NCI-H526 (cell line): Measurements from ENCODE around the gene MMAA.
"Not testable (repeated sequence)": the region's sequence is repeated elsewhere in the genome, so short reads cannot be mapped to it uniquely, and the experiment has no call there.

Source experiments
- DNase-seq, 2 experiments: peaks; one replicate each; lab custom pipeline; 2025; lab: John Stamatoyannopoulos, UW

Gene MMAA

DNA sequence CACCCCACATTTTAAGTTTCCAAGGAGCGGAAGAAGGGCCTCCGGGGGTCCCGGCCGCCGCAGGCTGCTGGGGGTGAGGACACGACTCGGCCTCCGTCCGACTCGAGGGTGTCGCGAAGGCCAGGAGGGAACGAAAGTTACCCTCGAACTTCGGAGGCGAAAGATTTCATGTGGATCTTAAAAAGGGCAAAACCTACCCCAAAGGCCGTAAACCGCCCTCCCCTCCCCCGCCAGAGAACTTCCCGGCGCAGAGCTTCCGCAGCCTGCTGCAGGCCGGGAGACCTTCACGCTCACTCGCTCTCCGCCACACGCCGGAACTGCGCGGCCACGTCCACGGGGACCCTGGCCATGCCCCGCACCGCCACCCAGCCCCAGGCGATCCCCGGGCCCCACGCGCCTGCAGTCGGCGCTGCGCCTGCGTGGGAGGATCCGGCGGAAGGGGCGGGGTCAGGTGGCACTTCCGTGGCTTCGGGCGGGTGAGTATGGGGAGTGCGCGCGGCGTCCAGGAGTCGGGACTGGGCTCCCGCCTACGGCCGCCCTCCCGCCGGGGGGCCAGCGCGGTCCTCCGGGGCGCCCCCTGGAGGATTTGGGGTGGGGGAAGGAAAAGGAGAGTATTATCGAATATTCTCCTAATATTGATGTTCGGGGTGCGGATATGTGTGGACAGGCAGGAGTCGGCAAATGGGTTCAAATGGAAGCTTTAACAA lies at the start of gene MMAA:
Gene MMAA, plus strand, starts transcription at position 454 of the 707 bp plus-strand sequence. CDS start 19,755 bp downstream, outside the sequence.
- DNase-seq: peak; percentile 85 to 98

DNA sequence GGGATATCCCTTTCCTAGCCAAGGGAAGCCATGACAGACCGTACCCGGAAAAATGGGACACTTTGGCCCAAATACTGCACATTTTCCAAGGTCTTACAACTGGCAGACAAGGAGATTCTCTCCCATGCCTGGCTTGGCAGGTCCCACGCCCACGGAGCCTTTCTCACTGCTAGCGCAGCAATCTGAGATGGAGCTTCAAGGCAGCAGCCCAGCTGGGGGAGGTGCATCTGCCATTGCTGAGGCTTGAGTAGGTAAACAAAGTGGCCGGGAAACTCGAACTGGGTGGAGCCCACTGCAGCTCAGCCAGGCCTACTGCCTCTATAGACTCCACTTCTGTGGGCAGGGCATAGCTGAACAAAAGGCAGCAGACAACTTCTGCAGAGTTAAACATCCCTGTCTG lies 44.6 kb upstream of the MMAA start:
- DNase-seq: not testable (repeated sequence)

DNA sequence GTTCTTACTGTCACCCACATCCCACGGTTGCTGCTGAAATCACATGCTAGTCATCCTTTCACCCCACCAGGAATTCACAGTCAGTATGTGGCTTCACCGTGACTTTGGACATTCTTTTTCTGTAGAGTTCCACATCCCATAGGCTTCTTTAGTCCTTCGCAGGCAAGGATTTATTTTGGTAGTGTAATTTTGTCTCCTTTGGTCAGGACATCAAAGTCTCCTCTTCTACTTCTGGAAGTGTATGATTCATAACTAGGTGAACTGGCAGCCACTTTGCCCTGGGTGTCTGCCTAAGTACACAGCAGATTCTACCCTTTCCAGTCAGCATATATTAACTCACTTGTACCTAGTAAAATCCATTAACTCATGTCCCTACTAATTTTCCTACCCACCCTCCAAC lies 38.3 kb upstream of the MMAA start:
- DNase-seq: no peak

- no peak for DNase-seq
Measured at GRCh38 chr4:145583191-145584055, 35.8 kb upstream of the MMAA start.

DNA sequence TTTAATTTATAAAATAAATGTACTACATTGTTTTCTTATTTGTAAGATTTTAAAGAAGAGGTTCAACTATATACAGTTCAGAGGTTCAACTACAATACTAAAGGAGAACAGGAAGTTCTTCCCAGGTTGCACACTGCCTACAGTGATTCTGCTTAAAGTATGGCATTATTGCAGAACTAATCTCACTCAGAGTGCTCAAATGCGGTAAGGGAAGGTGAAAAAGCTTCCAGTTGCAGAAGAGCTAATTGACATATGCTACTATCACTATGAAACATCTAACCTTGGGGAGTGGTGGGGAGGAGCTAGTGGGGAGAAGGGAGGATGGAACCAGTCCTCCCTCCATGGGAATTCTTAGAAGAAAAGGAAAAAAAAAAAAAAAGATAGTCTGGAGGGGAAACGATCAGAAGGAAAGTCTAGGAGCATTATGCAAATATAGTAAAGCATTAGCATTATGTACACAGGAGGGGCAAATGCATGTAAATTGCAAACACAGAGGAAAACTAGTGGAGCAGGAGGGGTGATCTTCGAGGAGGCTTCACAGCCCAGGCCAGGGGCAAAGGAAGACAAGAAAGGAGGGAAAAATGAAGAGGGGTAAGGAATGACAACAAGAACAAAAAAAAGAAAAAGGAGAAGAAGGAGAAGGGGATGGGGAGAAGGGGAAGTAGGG lies 32.0 kb upstream of the MMAA start:
- peak; percentile 57 to 74 for DNase-seq

GRCh38 chr4:145589381-145589780 lies 29.8 kb upstream of the MMAA start:
- DNase-seq: not testable (repeated sequence)

DNA sequence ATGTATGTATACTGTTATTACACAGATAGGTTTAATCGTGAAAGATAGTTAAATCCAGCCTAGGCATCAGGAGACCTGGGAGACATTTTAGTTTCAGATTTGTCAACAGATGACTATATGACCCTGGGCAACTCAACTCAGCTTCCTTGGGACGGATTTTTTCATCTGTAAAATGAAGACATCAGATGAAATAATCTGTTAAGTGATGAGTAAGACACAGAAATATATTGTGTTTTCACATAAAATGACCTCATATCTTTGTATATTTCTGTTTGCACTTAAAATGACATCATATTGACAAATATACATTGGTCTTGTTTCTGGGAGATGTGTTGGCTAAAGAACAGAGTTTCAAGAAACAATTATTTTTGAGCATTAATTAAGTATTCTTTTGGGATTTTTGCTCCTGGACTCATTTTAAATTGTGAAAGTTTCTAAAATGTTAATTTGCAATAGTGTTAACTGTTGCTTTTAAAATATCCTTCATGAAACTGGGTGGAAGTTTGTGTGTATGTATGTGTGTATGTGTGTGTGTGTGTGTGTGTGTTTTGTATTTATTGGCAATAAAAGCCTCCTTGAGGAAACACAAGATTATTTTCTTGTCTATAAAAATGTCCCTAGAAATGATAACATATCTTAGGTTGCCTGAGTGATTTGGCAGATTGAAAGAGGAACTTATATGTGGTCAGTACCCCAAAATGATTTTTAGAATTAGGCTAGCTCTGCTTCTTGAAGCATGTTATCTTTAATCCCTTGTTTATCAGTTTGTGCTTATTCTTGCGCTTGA lies 29.1 kb upstream of the MMAA start:
- DNase-seq: no peak

GRCh38 chr4:145602129-145602760 lies 16.9 kb upstream of the MMAA start:
- no peak for DNase-seq

DNA sequence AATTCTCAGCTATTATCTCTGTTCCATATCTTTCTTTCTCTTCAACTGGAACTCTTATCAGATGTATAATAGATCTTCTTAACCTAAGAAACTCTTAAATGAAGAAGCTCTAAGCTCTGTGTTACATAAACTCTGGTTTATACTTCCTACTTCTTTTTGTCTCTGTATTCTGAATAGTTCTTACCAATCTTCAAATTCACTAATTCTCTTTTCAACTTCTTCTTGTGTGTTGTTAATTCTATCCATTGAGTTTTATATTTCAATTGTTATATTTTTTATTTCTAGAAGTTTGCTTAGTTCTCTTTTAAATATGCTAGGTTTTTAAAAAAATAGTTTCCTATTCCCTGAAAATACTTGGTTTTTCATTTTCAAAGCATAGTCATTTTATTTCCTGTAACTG lies 13.2 kb upstream of the MMAA start:
- no peak for DNase-seq

DNA sequence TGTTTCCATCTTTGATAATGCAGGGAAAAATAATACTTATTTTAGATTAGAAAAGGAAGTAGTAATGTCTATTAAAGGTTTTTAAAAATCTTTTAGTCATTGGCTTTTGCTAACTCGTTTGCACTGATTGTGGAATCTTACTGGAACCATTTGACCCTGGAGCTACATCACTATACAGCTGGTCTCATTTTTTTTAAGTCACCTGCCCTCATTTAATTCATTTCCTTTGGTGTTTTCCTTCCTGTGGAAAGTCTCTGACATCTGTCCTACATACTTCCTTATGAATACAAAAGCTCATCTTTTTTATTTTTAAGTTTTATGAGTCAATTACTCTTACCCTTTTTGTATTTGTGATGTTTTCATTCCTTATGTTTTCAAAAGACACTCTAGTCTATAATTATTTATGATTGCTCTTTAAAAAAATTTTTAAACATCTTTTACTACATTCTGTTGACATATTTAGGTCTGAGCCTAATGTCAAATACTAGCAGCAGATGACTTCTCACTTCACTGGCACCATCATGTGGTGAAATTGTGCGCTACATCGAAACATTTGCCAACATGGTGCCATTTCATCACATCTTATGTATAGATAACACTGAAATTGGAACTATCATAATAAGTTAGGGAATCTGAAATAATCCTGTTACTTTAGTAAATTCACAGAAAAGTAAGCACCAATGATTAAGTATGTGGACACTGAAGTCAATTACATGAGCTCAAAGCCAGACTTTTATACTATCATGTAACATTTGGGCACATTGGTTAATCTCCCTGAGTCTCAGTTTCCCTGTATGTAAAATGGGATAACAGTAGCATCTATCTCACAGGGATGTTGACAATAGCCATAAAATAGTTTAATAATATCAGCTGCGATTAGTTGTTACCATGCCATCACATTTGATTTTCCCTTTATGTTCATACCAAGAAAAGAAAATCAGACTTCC lies 9.4 kb upstream of the MMAA start:
- DNase-seq: peak in 1 of 2 experiments; percentile 71

GRCh38 chr4:145613566-145614232 lies 5.5 kb upstream of the MMAA start:
- DNase-seq: no peak

- no peak for DNase-seq
Measured at GRCh38 chr4:145614233-145614610, 5.0 kb upstream of the MMAA start.

- peak in 1 of 2 experiments; percentile 62 for DNase-seq
Measured at GRCh38 chr4:145618210-145618931, 814 bp upstream of the MMAA start.

- peak; percentile 78 to 81 for DNase-seq
Measured at GRCh38 chr4:145619639-145619996, 433 bp downstream of the MMAA start.

DNA sequence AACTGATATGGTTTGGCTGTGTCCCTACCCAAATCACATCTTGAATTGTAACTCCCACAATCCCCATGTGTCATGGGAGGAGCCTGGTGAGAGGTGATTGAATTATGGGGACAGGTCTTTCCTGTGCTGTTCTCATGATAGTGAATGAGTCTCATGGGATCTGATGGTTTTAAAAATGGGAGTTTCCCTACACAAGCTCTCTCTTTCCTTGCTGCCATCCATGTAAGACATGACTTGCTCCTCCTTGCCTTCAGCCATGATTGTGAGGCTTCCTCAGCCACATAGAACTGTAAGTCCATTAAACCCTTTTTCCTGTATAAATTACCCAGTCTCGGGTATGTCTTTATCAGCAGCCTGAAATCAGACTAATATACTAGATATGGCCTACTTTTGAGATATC lies 2.9 kb downstream of the MMAA start:
- not testable (repeated sequence) for DNase-seq

GRCh38 chr4:145623831-145624230 lies 4.6 kb downstream of the MMAA start:
- DNase-seq: no peak

- no peak for DNase-seq
Measured at GRCh38 chr4:145625677-145626622, 6.8 kb downstream of the MMAA start.

- no peak for DNase-seq
Measured at GRCh38 chr4:145626623-145626982, 7.4 kb downstream of the MMAA start.
